Measurements from ENCODE around the gene ANKRD2.

ANKRD2 gene

DNA sequence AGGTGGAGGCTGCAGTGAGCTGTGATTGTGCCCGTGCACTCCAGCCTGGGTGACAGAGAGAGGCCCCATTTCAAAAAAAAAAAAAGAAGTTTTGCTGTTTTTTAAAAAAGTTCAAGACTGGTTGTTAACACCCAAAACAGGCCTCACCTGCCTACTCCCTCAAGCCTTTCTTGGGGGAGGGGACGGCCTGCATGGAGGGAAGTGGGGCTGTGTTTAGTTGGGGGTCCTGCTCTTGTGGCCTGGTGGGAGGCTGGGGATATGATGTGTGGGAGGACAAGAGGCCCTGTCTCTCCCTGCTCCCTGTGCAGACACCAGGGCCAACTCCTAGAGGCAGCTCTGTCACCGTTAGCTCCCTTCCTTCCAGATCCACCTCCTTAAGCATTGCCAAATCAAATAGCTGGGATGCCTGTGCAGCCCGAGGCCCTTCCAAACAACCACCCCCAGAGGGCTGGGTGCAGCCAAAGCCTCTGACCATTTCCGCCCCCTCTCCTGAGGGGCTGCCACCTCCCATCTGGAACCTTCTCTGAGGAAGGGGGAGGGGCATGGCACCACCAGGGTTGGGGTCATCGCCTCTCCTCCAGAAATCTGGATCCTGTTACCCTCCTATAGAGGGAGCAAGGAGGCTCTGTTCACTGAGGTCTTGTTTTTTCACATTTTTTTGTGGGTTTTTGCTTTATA, 32.9 kb upstream of the ANKRD2 start:
- no peak overlapping the region for H2AFZ ChIP-seq (ENCODE audit: low read depth, low read length)
- no peaks in the 10 kb centered on the region for H4K20me1 ChIP-seq (ENCODE audit: insufficient read depth, low read length)
- H3K4me1 ChIP-seq (ENCODE audit: insufficient read depth, low read length), result no peaks in the 10 kb centered on the region
- no peaks in the 10 kb centered on the region for H3K27me3 ChIP-seq (ENCODE audit: insufficient read depth, low read length, poor library complexity)
- no peak for TF ChIP-seq EZH2 (IDR thresholded peaks at IDR 0.05; ENCODE audit: borderline replicate concordance, low read depth, low read length, severe bottlenecking)
- TF ChIP-seq, protein P1, sequence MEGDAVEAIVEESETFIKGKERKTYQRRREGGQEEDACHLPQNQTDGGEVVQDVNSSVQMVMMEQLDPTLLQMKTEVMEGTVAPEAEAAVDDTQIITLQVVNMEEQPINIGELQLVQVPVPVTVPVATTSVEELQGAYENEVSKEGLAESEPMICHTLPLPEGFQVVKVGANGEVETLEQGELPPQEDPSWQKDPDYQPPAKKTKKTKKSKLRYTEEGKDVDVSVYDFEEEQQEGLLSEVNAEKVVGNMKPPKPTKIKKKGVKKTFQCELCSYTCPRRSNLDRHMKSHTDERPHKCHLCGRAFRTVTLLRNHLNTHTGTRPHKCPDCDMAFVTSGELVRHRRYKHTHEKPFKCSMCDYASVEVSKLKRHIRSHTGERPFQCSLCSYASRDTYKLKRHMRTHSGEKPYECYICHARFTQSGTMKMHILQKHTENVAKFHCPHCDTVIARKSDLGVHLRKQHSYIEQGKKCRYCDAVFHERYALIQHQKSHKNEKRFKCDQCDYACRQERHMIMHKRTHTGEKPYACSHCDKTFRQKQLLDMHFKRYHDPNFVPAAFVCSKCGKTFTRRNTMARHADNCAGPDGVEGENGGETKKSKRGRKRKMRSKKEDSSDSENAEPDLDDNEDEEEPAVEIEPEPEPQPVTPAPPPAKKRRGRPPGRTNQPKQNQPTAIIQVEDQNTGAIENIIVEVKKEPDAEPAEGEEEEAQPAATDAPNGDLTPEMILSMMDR (IDR thresholded peaks at IDR 0.05; ENCODE audit: borderline replicate concordance, extremely low read depth, low read length, poor library complexity, severe bottlenecking), result no peak
- no peaks in the 10 kb centered on the region for H3K36me3 ChIP-seq (ENCODE audit: insufficient read depth, low read length)
- H3K9me3 ChIP-seq (ENCODE audit: insufficient read depth, low read length, severe bottlenecking), result no peaks in the 10 kb centered on the region
- no peaks in the 10 kb centered on the region for H3K79me2 ChIP-seq (ENCODE audit: insufficient read depth, low read length)
- H3K4me2 ChIP-seq (ENCODE audit: insufficient read depth, low read length), result no peak overlapping the region
- H3K27ac ChIP-seq (ENCODE audit: low read length), result no peak overlapping the region
- no peak overlapping the region for H3K4me3 ChIP-seq (ENCODE audit: low read depth in 1 of 2, low read length in 2 of 2)
- DNase-seq, result no peak
- no peak for ATAC-seq (ENCODE audit: insufficient read depth, low read depth)
- H3K9ac ChIP-seq (ENCODE audit: low read depth, low read length), result no peak overlapping the region

DNA sequence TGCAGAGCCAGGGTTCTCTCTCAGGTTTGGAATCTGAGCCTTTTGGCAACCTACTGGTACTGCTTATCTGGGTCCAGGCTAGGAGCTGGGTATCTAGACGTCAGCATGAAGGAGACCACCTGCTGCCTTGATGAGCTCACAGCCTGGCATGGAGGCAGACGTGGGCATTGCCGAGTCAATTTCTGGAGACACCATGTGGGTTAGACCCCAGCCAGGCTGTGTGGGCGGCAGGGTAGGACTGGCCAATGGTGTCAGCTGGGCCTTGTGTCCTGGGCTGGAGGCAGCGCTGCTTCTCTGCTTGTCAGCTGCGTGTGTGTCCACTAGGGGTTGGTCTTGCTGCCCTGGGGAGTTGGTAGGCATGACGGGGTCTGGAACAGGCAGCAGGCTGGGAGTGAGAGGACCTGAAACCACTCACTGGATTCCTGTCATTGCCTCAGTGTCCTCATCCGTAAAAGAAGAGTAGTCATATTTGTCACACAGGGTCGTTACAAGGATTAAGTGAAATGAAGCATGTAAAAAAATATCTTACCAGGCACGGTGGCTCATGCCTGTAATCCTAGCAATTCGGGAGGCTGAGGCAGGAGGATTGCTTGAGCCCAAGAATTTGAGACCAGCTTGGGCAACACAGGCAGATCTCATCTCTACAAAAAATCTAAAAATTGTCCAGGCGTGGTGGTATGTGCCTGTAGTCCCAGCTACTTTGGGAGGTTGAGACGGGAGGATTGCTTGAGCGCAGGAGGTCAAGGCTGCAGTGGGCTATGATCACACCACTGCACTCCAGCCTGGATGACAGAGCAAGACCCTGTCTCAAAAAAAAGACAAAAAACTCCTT, 31.7 kb upstream of the ANKRD2 start:
- H3K4me3 ChIP-seq (ENCODE audit: low read depth in 1 of 2, low read length in 2 of 2), result no peak overlapping the region
- no peak for ATAC-seq (ENCODE audit: insufficient read depth, low read depth)
- no peak overlapping the region for H3K4me2 ChIP-seq (ENCODE audit: insufficient read depth, low read length)
- H3K9ac ChIP-seq (ENCODE audit: low read depth, low read length), result no peak overlapping the region
- no peak overlapping the region for H2AFZ ChIP-seq (ENCODE audit: low read depth, low read length)
- no peaks in the 10 kb centered on the region for H3K36me3 ChIP-seq (ENCODE audit: insufficient read depth, low read length)
- DNase-seq, result no peak
- no peaks in the 10 kb centered on the region for H4K20me1 ChIP-seq (ENCODE audit: insufficient read depth, low read length)
- no peaks in the 10 kb centered on the region for H3K4me1 ChIP-seq (ENCODE audit: insufficient read depth, low read length)
- no peaks in the 10 kb centered on the region for H3K79me2 ChIP-seq (ENCODE audit: insufficient read depth, low read length)
- no peaks in the 10 kb centered on the region for H3K9me3 ChIP-seq (ENCODE audit: insufficient read depth, low read length, severe bottlenecking)
- TF ChIP-seq, protein P1 (IDR thresholded peaks at IDR 0.05; ENCODE audit: borderline replicate concordance, extremely low read depth, low read length, poor library complexity, severe bottlenecking), result no peak
- no peak for TF ChIP-seq EZH2 (IDR thresholded peaks at IDR 0.05; ENCODE audit: borderline replicate concordance, low read depth, low read length, severe bottlenecking)
- H3K27ac ChIP-seq (ENCODE audit: low read length), result no peak overlapping the region
- no peaks in the 10 kb centered on the region for H3K27me3 ChIP-seq (ENCODE audit: insufficient read depth, low read length, poor library complexity)

DNA sequence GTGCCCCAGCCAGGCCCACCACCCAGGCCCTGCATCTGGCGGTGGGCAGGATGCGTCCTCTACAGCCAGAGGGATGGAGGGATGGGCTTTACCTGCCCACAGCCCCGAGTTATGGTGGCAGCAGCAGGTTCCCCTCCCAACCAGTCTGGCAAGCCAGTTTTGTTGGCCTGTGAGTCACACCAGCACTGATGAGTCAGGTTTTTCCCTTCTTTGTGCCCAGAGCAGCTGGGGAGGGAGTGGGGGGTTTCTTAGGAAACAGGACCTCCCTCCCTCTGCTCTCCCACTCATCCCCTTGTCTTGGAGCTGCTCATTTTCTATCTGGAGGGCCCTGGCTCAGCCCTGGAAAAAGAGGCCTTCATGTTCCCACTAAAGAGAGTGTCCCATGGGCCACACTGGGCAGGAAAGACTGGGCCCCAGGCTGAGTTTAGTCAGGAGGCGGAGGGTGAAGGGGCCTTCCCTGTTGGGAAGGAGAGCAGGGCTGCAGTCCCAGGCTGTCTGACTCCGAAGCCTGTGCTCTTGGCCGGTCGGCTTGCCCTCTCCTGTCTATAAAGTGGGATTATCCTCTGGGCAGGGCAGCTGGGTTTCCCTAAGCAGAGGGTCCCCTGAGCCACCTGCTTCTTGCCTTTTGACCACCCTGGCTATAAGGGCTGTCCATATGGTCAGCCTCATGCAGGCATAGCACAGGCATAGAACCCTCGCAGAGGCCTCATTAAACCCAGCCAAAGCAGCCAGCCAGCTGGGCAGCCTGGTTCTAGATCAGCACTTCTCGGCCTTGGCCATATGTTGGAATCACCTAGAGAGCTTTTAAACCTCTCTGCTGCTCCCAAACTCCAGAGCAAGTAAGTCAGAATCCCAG, 30.2 kb upstream of the ANKRD2 start:
- Histone ChIP-seq H3K4me3 (ENCODE audit: low read depth in 1 of 2, low read length in 2 of 2) (no peak overlapping the region), H2AFZ (ENCODE audit: low read depth, low read length) (no peak overlapping the region), H3K9ac (ENCODE audit: low read depth, low read length) (no peak overlapping the region), H3K4me2 (ENCODE audit: insufficient read depth, low read length) (no peak overlapping the region), H3K27me3 (ENCODE audit: insufficient read depth, low read length, poor library complexity) (no peaks in the 10 kb centered on the region), H3K79me2 (ENCODE audit: insufficient read depth, low read length) (no peaks in the 10 kb centered on the region), H3K27ac (ENCODE audit: low read length) (no peak overlapping the region), H3K36me3 (ENCODE audit: insufficient read depth, low read length) (no peaks in the 10 kb centered on the region), H4K20me1 (ENCODE audit: insufficient read depth, low read length) (no peaks in the 10 kb centered on the region), H3K9me3 (ENCODE audit: insufficient read depth, low read length, severe bottlenecking) (no peaks in the 10 kb centered on the region), H3K4me1 (ENCODE audit: insufficient read depth, low read length) (no peaks in the 10 kb centered on the region)
- no peak for DNase-seq
- ATAC-seq (ENCODE audit: insufficient read depth, low read depth), result no peak
- no peak for TF ChIP-seq EZH2 (IDR thresholded peaks at IDR 0.05; ENCODE audit: borderline replicate concordance, low read depth, low read length, severe bottlenecking)
- TF ChIP-seq, protein P1 (IDR thresholded peaks at IDR 0.05; ENCODE audit: borderline replicate concordance, extremely low read depth, low read length, poor library complexity, severe bottlenecking), result no peak

All from DND-41 (cell line).